CD14-positive monocyte (primary cell): ENCODE results near the gene CWH43. TPM values are rescaled to one million over a fixed set of nuclear protein-coding genes. Genes with fewer than 3 reads are reported as not detected.

Experiments used
- DNase-seq, 3 donors: peaks; one replicate each; pipeline ENCODE4 v3.0.0-alpha.2; 2011 to 2022
- H2AFZ ChIP-seq: 2 replicates; pipeline ENCODE4 v1.6.0; 2012; ENCODE audit warnings: mild to moderate bottlenecking, low read depth, low read length, inconsistent platforms; ENCODE audit not compliant: insufficient read depth, poor library complexity, severe bottlenecking
- H3K27ac ChIP-seq, 2 donors: 1 replicate in 1 of 2; 2 replicates in 1 of 2; pipeline ENCODE4 v1.5.1; 2012 to 2013; ENCODE audit warnings: low read length in 2 of 2, control low read depth in 1 of 2, inconsistent platforms in 1 of 2, low read depth in 1 of 2, mild to moderate bottlenecking in 1 of 2
- H3K27me3 ChIP-seq, 2 donors: one replicate each; pipeline versions ENCODE4 v1.6.0 to v1.6.1; 2011 to 2013; ENCODE audit warnings: low read length in 2 of 2; ENCODE audit not compliant: control insufficient read depth in 2 of 2, insufficient read depth in 2 of 2
- H3K36me3 ChIP-seq, 2 donors: replicated peaks in 1 of 2; 1 replicate in 1 of 2; 2 replicates in 1 of 2; pipeline versions ENCODE4 v1.5.1 to v1.6.1; 2012 to 2013; ENCODE audit warnings: low read length in 2 of 2, control low read depth in 1 of 2, inconsistent platforms in 1 of 2, mild to moderate bottlenecking in 1 of 2; ENCODE audit not compliant: insufficient read depth in 2 of 2, control insufficient read depth in 1 of 2
- H3K4me1 ChIP-seq, 2 donors: 1 replicate in 1 of 2; 2 replicates in 1 of 2; pipeline versions ENCODE4 v1.5.1 to v1.6.1; 2012 to 2013; ENCODE audit warnings: low read length in 2 of 2, control low read depth in 1 of 2, inconsistent platforms in 1 of 2, mild to moderate bottlenecking in 1 of 2, moderate library complexity in 1 of 2; ENCODE audit not compliant: insufficient read depth in 2 of 2, control insufficient read depth in 1 of 2
- H3K4me2 ChIP-seq: replicated peaks from 2 replicates; pipeline ENCODE3; 2012; ENCODE audit warnings: low read length, moderate library complexity, mild to moderate bottlenecking; ENCODE audit not compliant: poor library complexity, severe bottlenecking; ENCODE audit errors: extremely low read depth
- H3K4me3 ChIP-seq, 3 experiments: fragments of 200-600 bp in 1 of 3; sonication (generic) in 1 of 3; replicated peaks in 1 of 3; 1 replicate in 2 of 3; 2 replicates in 1 of 3; pipeline ENCODE4 v1.5.1; 2011 to 2013; ENCODE audit warnings: low read length in 3 of 3, mild to moderate bottlenecking in 3 of 3, control low read depth in 2 of 3, low read depth in 2 of 3, inconsistent platforms in 1 of 3, moderate library complexity in 1 of 3
- H3K79me2 ChIP-seq: 2 replicates; pipeline ENCODE4 v1.6.0; 2012; ENCODE audit warnings: mild to moderate bottlenecking, control low read depth, inconsistent platforms, low read length, moderate library complexity; ENCODE audit not compliant: insufficient read depth
- H3K9ac ChIP-seq: 2 replicates; pipeline ENCODE4 v1.6.0; 2017; ENCODE audit warnings: low read length, mild to moderate bottlenecking; ENCODE audit not compliant: insufficient read depth, poor library complexity, severe bottlenecking
- H3K9me3 ChIP-seq, 2 donors: replicated peaks in 1 of 2; 1 replicate in 1 of 2; 2 replicates in 1 of 2; pipeline versions ENCODE4 v1.5.1 to v1.6.1; 2012 to 2013; ENCODE audit warnings: low read length in 2 of 2, control low read depth in 1 of 2; ENCODE audit not compliant: control insufficient read depth in 1 of 2, insufficient read depth in 1 of 2
- H4K20me1 ChIP-seq: 2 replicates; pipeline ENCODE4 v1.6.0; 2012; ENCODE audit warnings: mild to moderate bottlenecking, low read length, control low read depth, moderate library complexity; ENCODE audit not compliant: insufficient read depth
- H3K27ac Mint-ChIP-seq, 7 donors: one replicate each; pipeline ENCODE4 v1.8.0; 2020; ENCODE audit warnings: mild to moderate bottlenecking in 7 of 7, mixed read lengths in 7 of 7, moderate library complexity in 6 of 7, inconsistent platforms in 2 of 7
- H3K27me3 Mint-ChIP-seq, 3 donors: one replicate each; pipeline ENCODE4 v1.8.0; 2021 to 2022; ENCODE audit warnings: low read depth in 3 of 3, mild to moderate bottlenecking in 3 of 3, mixed read lengths in 3 of 3, moderate library complexity in 3 of 3, inconsistent platforms in 1 of 3
- H3K36me3 Mint-ChIP-seq, 2 donors: one replicate each; pipeline ENCODE4 v1.8.0; 2020; ENCODE audit warnings: mixed read lengths in 2 of 2, inconsistent platforms in 1 of 2, mild to moderate bottlenecking in 1 of 2
- H3K4me1 Mint-ChIP-seq: one replicate; pipeline ENCODE4 v1.8.0; 2020; ENCODE audit warnings: mild to moderate bottlenecking, mixed read lengths
- H3K4me3 Mint-ChIP-seq, 2 donors: one replicate each; pipeline ENCODE4 v1.8.0; 2020; ENCODE audit warnings: mild to moderate bottlenecking in 2 of 2, mixed read lengths in 2 of 2, moderate library complexity in 1 of 2
- H3K9me3 Mint-ChIP-seq, 7 donors: one replicate each; pipeline ENCODE4 v1.8.0; 2020 to 2022; ENCODE audit warnings: mixed read lengths in 7 of 7, mild to moderate bottlenecking in 6 of 7, moderate library complexity in 6 of 7, inconsistent platforms in 2 of 7
- CTCF ChIP-seq: fragments of 200-600 bp; IDR thresholded peaks from one replicate; pipeline ENCODE4 v1.8.0; 2022; ENCODE audit warnings: antibody characterized with exemption, mild to moderate bottlenecking
- WGBS: methylation state at CpG from one replicate; pipeline ENCODE4 v1.1.5; 2013; ENCODE audit warnings: missing lambda C conversion rate; ENCODE audit not compliant: insufficient coverage; 5-methylcytosine and 5-hydroxymethylcytosine counted together
- intact Hi-C, 2 donors: fragments of 100-400 bp; cut with micrococcal nuclease; formaldehyde crosslinking; loops; one replicate each; pipeline versions ENCODE4 v1.15.0 to v1.15.1; 2023
- polyA minus RNA-seq: library from RNA; depleted of rRNA, polyadenylated mRNA; stranded (reverse); fragments of >200 nt; gene quantifications from 2 replicates; pipeline ENCODE4 v1.2.3, GENCODE V29; 2012
- polyA plus RNA-seq, 3 donors: library from polyadenylated mRNA; depleted of rRNA in 1 of 3; unstranded in 2 of 3; stranded (reverse) in 1 of 3; fragments of 300-500 nt in 2 of 3; fragments of >200 nt in 1 of 3; fragmentation: Illumina TruSeq in 2 of 3; gene quantifications; 1 replicate in 2 of 3; 2 replicates in 1 of 3; pipeline ENCODE4 v1.2.3, GENCODE V29; 2012 to 2021
- total RNA-seq, 12 experiments: library from RNA in 1 of 12; stranded (reverse) in 1 of 12; fragments of 120-200 nt in 1 of 12; gene quantifications; one replicate each; pipeline ENCODE4 v1.2.4 and lab custom pipeline; 2013 to 2026; ENCODE audit warnings: mixed read lengths in 6 of 12, inconsistent platforms in 1 of 12

CWH43 gene
- total RNA-seq (2013) = not detected
- polyA plus RNA-seq (not detected), polyA minus RNA-seq (not detected in 2 replicates), total RNA-seq (lab: John Stamatoyannopoulos, UW) (0 to 2.0 (median 0.10) reads per million in 11 experiments)

DNA sequence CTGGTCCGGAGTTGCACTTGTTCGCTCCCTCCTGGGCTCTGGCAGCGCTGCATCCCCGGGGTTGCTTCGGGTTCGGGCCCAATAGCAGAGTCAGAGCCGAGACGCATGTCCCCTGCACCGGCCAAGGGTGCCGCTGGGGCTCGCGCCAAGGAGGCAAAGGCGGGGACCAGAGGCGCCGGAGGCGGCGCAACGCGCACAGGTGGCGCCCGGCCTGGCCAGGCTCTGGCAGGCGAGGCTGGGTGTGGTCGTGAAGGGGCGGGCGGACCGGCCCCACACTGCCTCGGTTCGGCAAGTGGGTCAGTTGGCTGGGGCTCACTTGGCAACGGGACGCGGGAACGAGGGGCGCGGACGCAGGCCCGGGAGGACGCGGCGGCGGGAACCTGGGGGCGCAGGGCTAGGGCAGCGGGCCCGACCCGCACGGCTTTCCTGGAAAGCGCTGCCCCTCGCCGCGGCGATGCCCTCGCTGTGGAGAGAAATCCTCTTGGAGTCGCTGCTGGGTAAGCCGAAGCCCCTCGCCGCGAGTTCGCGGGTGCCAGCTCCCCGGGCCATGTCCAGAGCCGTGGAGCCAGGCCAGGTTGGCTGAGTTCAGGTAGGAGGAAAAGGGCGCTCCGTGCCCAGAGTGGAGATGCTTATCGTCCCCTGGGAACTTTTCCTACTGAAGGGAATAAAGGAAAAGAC lies at the start of gene CWH43:
TSS of gene CWH43 (plus strand) at position 300 of the 678 bp plus-strand sequence. CDS start at position 455, 155 bp downstream.
- Histone ChIP-seq H3K36me3 (no peaks in the 10 kb centered on the region), H3K79me2 (no peaks in the 10 kb centered on the region), H3K9me3 (no peaks in the 10 kb centered on the region), H3K27me3 (peaks cover 8 to 35% of the 10 kb centered on the region in 2 donors), H3K4me2 (no peak within 1 kb of the TSS), H3K4me3 (no peak within 1 kb of the TSS), H3K9ac (no peak within 1 kb of the TSS), H3K4me1 (no peaks in the 10 kb centered on the region), H4K20me1 (no peaks in the 10 kb centered on the region), H2AFZ (no peak within 1 kb of the TSS), H3K27ac (no peak within 1 kb of the TSS)
- intact Hi-C loops = no loop called here
- no peaks in the 10 kb centered on the region for H3K4me1 Mint-ChIP-seq
- H3K36me3 Mint-ChIP-seq = no peaks in the 10 kb centered on the region
- peak within 1 kb of the TSS in 1 of 7 donors; percentile 11 for H3K27ac Mint-ChIP-seq
- peaks cover 2 to 23% (median 6%) of the 10 kb centered on the region in 7 donors for H3K9me3 Mint-ChIP-seq
- no peak for DNase-seq
- 2% methylated on average over 63 of the region's 63 CpGs for WGBS
- H3K4me3 Mint-ChIP-seq = peak within 1 kb of the TSS in 1 of 2 donors; percentile 67
- H3K27me3 Mint-ChIP-seq = peaks cover 28 to 53% (median 35%) of the 10 kb centered on the region in 3 donors
- no peak for TF ChIP-seq CTCF

DNA sequence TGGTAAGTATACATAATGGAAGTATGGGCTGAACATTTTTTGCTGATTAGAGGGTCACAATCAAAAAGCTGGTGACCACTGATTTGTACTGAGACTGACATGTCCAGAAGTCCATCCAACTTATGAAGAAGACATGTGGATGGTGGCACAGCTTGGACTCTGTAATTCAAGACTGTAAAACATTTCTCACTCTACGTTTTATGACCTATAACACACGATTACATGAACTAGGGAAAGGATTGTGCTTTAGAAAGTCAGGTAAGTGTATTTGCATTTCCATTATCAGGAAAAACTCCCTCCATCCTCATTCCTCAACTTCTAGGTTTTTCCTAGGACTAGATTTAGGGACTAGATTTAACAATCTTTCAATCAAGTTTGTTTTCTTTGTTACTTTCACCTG lies 49.0 kb upstream of the CWH43 start:
- WGBS = no CpG with 5 or more reads among the region's 2 CpGs
- Histone ChIP-seq H4K20me1 (no peaks in the 10 kb centered on the region), H3K36me3 (no peaks in the 10 kb centered on the region), H3K4me3 (no peak overlapping the region), H3K27me3 (no peaks in the 10 kb centered on the region), H3K4me2 (no peak overlapping the region), H3K9me3 (peaks cover 0 to 5% of the 10 kb centered on the region in 2 donors), H2AFZ (no peak overlapping the region), H3K79me2 (no peaks in the 10 kb centered on the region), H3K4me1 (no peaks in the 10 kb centered on the region), H3K9ac (no peak overlapping the region), H3K27ac (no peak overlapping the region)
- intact Hi-C loops = no loop called here
- Mint-ChIP-seq H3K36me3 (no peaks in the 10 kb centered on the region), H3K27ac (no peak overlapping the region), H3K4me3 (no peak overlapping the region), H3K9me3 (peaks cover 0 to 8% (median 1%) of the 10 kb centered on the region in 7 donors), H3K27me3 (peaks cover 3 to 6% (median 5%) of the 10 kb centered on the region in 3 donors), H3K4me1 (no peaks in the 10 kb centered on the region)
- DNase-seq = no peak
- no peak for TF ChIP-seq CTCF
